ENCODE data around the gene PSENEN.

The PSENEN gene

GRCh38 chr19:35791814-35792279, 46.4 kb downstream of the PSENEN start:
- H3K4me3 ChIP-seq (ENCODE audit: low read depth, low read length) = no peak overlapping the region
- TF ChIP-seq PRDM2 (tag by site-specific recombination; IDR thresholded peaks at IDR 0.05; ENCODE audit: borderline replicate concordance) = no peak
- no peak for TF ChIP-seq ZNF654 (tag by site-specific recombination; IDR thresholded peaks at IDR 0.05; ENCODE audit: low read depth)
- no peak for TF ChIP-seq SCRT2 (tag by site-specific recombination; IDR thresholded peaks at IDR 0.05)
- TF ChIP-seq ZSCAN18 (tag by site-specific recombination; IDR thresholded peaks at IDR 0.05) = no peak
- no peak for TF ChIP-seq ZNF664 (tag by site-specific recombination; IDR thresholded peaks at IDR 0.05)
- TF ChIP-seq SALL2 (tag by site-specific recombination; IDR thresholded peaks at IDR 0.05; ENCODE audit: borderline replicate concordance) = no peak
- no peak for TF ChIP-seq ZNF133 (tag by site-specific recombination; IDR thresholded peaks at IDR 0.05)
- no peak for TF ChIP-seq AEBP2 (tag by site-specific recombination; IDR thresholded peaks at IDR 0.05; ENCODE audit: borderline replicate concordance)
- TF ChIP-seq ZNF18 (tag by site-specific recombination; IDR thresholded peaks at IDR 0.05) = no peak
- TF ChIP-seq KLF8 (tag by site-specific recombination; IDR thresholded peaks at IDR 0.05) = no peak
- no peak for TF ChIP-seq PRDM4 (tag by site-specific recombination; IDR thresholded peaks at IDR 0.05)
- TF ChIP-seq ZNF146 (tag by site-specific recombination; IDR thresholded peaks at IDR 0.05) = no peak
- no peak for TF ChIP-seq ZNF416 (tag by site-specific recombination; IDR thresholded peaks at IDR 0.05)
- no peak for TF ChIP-seq ZBTB48 (tag by site-specific recombination; IDR thresholded peaks at IDR 0.05)
- no peak overlapping the region for H3K27ac ChIP-seq (ENCODE audit: extremely low read depth, low read depth, low read length)
- POLR2A ChIA-PET = no interaction called here
- no peaks in the 10 kb centered on the region for H3K9me3 ChIP-seq (ENCODE audit: control insufficient read depth, insufficient read depth, low read depth, low read length)
- CTCF ChIA-PET = interaction anchor here (0.6 to 1.0 kb wide), 2 partner anchors 10 to 43 kb away, joined by 3 to 4 read pairs; no protein-coding TSS in a partner anchor
- no peaks in the 10 kb centered on the region for H3K4me1 ChIP-seq (ENCODE audit: control insufficient read depth, insufficient read depth, low read length)
- no peaks in the 10 kb centered on the region; a peak in 1 of 3 replicates for H3K36me3 ChIP-seq (ENCODE audit: control insufficient read depth in 2 of 2, insufficient read depth in 1 of 2, low read length in 2 of 2)
